ENCODE measurements around the gene EXOC6.
"Not testable (repeated sequence)": the region's sequence is repeated elsewhere in the genome, so short reads cannot be mapped to it uniquely, and the experiment has no call there.

Gene EXOC6

GRCh38 chr10:93080350-93081046 lies 232.2 kb downstream of the EXOC6 start:
- no peak overlapping the region for H3K4me3 ChIP-seq (ENCODE audit: low read length)
- no peak for TF ChIP-seq ZNF274 (IDR thresholded peaks at IDR 0.05; ENCODE audit: low read depth, low read length)

GRCh38 chr10:93081318-93081717 lies 233.0 kb downstream of the EXOC6 start:
- H3K4me3 ChIP-seq (ENCODE audit: low read length): no peak overlapping the region
- no peak for TF ChIP-seq ZNF274 (IDR thresholded peaks at IDR 0.05; ENCODE audit: low read depth, low read length)

DNA sequence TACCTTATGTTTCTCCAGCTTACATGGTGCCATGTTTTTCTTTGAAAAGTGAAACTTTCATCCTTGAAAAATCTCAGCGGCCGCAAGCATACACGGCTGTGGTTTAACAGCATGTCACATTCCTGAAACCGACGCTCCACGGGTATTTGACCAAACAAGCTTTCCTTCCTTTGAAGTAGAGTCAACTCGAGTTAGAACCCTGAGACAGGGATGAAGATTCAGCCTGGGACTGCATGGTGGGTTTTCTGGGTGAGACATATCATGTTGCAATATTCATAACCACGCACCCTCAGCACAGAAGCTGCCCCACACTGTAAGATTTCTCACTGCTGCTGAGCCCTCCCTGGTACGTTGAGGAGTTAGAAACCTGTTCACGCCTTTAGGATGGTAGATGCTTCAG lies 233.5 kb downstream of the EXOC6 start:
- TF ChIP-seq ZNF274 (IDR thresholded peaks at IDR 0.05; ENCODE audit: low read depth, low read length): no peak
- H3K4me3 ChIP-seq (ENCODE audit: low read length): no peak overlapping the region

- no peak overlapping the region for H3K4me3 ChIP-seq (ENCODE audit: low read length)
- TF ChIP-seq ZNF274 (IDR thresholded peaks at IDR 0.05; ENCODE audit: low read depth, low read length): no peak
Observed at GRCh38 chr10:93083743-93084539, 235.6 kb downstream of the EXOC6 start.

DNA sequence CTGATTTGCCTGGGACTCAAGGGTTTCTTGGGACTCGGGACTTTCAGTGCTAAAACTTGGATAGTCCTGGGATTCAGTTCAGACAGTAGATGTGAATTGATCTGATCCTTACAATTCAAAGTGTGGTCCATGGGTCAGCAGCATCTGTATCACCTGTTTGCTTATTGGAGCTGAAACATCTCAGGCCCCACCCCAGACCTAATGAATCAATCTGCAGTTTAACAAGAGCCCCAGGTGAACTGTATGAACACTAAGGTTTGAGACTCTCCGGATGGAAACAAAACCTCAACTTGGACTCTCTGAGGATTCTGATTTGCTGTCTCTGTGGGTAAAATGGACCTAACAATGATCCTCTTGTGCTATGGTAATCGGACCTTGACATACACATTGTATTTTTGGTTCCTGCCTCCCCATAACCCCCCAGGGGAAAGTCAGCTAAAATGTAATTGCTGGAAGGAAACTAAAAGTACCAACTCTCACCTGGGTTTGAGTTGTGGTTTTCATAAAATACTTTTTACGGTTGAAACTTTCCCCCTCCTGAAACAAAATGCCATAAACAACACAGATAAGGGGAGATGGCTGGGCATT lies 237.0 kb downstream of the EXOC6 start:
- no peak overlapping the region for H3K4me3 ChIP-seq (ENCODE audit: low read length)
- TF ChIP-seq ZNF274 (IDR thresholded peaks at IDR 0.05; ENCODE audit: low read depth, low read length): no peak

GRCh38 chr10:93086289-93086688 lies 238.0 kb downstream of the EXOC6 start:
- no peak overlapping the region for H3K4me3 ChIP-seq (ENCODE audit: low read length)
- no peak for TF ChIP-seq ZNF274 (IDR thresholded peaks at IDR 0.05; ENCODE audit: low read depth, low read length)

DNA sequence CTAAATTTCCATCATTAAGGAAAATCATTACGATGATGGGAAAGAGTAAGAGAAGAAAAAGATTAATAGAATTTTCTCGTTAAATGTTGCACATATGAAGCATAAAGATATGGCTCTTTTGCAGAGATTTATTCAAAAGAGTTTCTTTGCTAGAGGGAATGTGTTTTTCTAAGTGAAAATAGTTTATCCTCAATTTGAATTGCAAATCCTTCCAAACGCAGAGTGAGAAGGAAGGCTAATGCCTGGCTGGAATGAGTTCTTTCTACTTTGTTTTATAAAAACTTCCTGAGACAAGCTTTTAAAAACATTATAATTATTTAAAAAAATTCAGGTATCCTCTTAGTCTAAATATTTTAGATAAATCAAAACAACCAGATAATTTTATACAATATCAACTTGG lies 239.5 kb downstream of the EXOC6 start:
- no peak overlapping the region for H3K4me3 ChIP-seq (ENCODE audit: low read length)
- no peak for TF ChIP-seq ZNF274 (IDR thresholded peaks at IDR 0.05; ENCODE audit: low read depth, low read length)

GRCh38 chr10:93088466-93088865 lies 240.1 kb downstream of the EXOC6 start:
- TF ChIP-seq ZNF274 (IDR thresholded peaks at IDR 0.05; ENCODE audit: low read depth, low read length): no peak
- H3K4me3 ChIP-seq (ENCODE audit: low read length): no peak overlapping the region

DNA sequence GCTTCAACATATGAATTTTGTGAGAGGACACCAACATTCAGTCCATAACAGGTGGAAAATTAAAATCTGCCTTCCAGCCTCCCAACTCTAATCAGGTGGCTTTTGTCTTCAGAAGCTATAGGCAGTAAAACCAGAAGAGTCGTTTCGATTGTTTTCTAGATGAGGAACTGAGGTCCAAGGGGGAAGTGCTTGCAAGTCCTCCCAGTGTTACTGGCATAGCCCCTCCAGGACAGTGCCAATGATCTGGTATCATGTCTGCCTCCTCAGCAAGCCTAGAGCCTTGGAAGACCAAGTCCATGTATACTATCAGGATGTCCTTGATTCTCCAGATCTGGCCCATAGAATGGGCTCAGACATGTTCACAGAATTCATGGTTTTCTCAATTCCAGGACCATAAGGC lies 242.3 kb downstream of the EXOC6 start:
- no peak overlapping the region for H3K4me3 ChIP-seq (ENCODE audit: low read length)
- no peak for TF ChIP-seq ZNF274 (IDR thresholded peaks at IDR 0.05; ENCODE audit: low read depth, low read length)

DNA sequence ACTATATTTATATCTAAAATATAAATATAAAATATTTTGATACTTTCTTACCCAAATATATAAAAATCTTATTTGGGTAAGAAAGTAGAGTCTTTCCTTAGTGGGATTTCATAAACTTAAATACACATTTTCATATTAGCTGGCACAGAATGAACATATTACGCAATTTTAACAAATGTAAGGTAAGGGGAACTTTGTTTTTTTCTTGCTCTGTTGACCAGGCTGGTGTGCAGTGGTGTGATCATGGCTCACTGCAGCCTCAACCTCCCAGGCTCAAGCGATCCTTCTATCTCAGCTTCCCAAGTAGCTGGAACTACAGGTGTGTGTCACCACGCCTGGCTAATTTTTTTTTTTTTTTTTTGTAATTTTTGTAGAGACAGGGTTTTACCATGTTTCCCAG lies 243.6 kb downstream of the EXOC6 start:
- TF ChIP-seq ZNF274 (IDR thresholded peaks at IDR 0.05; ENCODE audit: low read depth, low read length): no peak
- no peak overlapping the region for H3K4me3 ChIP-seq (ENCODE audit: low read length)

- H3K4me3 ChIP-seq (ENCODE audit: low read length): no peak overlapping the region
- no peak for TF ChIP-seq ZNF274 (IDR thresholded peaks at IDR 0.05; ENCODE audit: low read depth, low read length)
Observed at GRCh38 chr10:93095225-93095624, 246.9 kb downstream of the EXOC6 start.

DNA sequence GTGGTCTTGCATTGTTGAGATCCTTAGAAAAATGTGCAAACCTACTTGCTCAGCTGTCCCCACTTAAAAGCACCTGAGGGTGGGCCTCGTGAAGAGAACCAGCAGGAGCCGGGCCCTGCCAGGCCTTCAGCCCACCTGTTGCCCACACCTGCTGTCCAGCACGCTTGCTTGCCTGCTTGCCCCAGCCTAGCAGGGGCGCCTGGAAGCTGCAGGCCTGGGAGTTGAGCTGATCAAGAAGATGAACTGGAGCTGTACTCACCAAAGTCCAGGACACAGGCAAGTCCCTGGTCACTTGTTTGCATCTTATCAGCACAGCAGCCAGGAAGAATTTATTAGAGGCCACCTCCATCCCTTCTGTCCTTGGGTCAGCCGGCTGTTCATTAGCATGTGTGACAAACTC lies 248.6 kb downstream of the EXOC6 start:
- H3K4me3 ChIP-seq (ENCODE audit: low read length): no peak overlapping the region
- no peak for TF ChIP-seq ZNF274 (IDR thresholded peaks at IDR 0.05; ENCODE audit: low read depth, low read length)

DNA sequence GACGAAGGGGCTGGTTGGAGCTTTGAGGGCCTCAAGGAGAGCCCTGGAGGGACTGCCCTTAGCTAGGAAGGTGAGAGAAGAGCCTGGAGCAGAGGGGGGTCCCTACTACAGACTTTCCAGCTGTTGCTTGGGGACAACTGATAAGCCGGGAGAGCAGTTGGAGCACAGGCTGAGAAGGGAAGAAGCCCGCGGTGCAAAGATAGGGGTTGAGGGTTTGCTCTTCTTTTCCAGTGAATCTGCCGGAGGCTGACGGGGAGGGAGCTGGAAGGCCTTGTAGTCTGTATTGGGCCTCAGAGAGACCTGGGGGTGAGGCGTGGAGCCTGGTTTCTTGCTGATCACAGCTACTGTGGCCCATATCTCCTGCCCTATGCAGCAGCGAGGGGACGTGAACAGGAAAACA lies 249.1 kb downstream of the EXOC6 start:
- H3K4me3 ChIP-seq (ENCODE audit: low read length): no peak overlapping the region
- no peak for TF ChIP-seq ZNF274 (IDR thresholded peaks at IDR 0.05; ENCODE audit: low read depth, low read length)

GRCh38 chr10:93098816-93099215 lies 250.5 kb downstream of the EXOC6 start:
- no peak overlapping the region for H3K4me3 ChIP-seq (ENCODE audit: low read length)
- TF ChIP-seq ZNF274 (IDR thresholded peaks at IDR 0.05; ENCODE audit: low read depth, low read length): no peak

DNA sequence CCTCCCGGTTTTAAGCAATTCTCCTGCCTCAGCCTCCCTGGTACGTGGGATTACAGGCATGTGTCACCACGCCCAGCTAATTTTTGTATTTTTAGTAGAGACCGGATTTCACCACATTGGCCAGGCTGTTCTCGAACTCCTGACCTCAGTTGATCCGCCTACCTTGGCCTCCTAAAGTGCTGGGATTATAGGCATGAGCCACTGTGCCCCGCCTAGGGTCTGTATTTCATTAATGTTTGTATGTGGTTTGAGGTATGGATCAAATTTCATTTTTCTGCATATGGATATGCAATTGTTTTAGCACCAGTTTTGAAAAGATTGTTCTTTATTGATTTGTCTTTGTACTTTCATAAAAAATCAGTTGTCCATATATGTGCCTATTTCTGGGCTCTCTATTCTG lies 251.3 kb downstream of the EXOC6 start:
- TF ChIP-seq ZNF274 (IDR thresholded peaks at IDR 0.05; ENCODE audit: low read depth, low read length): no peak

DNA sequence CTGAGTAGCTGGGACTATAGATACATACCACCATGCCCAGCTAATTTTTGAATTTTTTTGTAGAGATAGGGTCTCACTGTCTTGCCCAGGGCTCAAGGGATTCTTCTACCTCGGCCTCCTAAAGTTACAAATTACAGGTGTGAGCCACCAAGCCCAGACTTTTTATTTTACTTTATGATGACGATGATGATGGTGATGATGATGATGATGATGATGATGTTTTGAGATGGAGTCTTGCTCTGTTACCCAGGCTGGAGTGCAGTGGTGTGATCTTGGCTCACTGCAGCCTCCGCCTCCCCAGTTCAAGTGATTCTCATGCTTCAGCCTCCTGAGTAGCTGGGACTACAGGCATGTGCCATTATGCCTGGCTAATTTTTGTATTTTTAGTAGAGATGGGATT lies 252.8 kb downstream of the EXOC6 start:
- H3K4me3 ChIP-seq (ENCODE audit: low read length): not testable (repeated sequence)

More for the DNA sequence above, 251.3 kb downstream of the EXOC6 start:
- H3K4me3 ChIP-seq (ENCODE audit: low read length): no peak overlapping the region

All from GM08714 (cell line).